Subcutaneous abdominal adipose tissue (tissue), 5 donors: ENCODE measurements around the gene TRPV5.

Source experiments
- H3K27ac ChIP-seq: one replicate; pipeline ENCODE4 v1.7.0; 2013; ENCODE audit warnings: low read depth, mild to moderate bottlenecking, inconsistent platforms, low read length, moderate library complexity
- H3K27me3 ChIP-seq, 5 donors: one replicate each; pipeline ENCODE4 v1.7.0; 2013; ENCODE audit warnings: low read length in 5 of 5, inconsistent platforms in 1 of 5; ENCODE audit not compliant: control insufficient read depth in 5 of 5, insufficient read depth in 4 of 5
- H3K36me3 ChIP-seq, 5 donors: one replicate each; pipeline ENCODE4 v1.7.0; 2013; ENCODE audit warnings: low read length in 5 of 5; ENCODE audit not compliant: control insufficient read depth in 5 of 5, insufficient read depth in 5 of 5
- H3K4me1 ChIP-seq, 5 donors: one replicate each; pipeline ENCODE4 v1.7.0; 2013; ENCODE audit warnings: low read length in 5 of 5, mild to moderate bottlenecking in 3 of 5, moderate library complexity in 1 of 5; ENCODE audit not compliant: control insufficient read depth in 5 of 5, insufficient read depth in 5 of 5
- H3K4me3 ChIP-seq, 5 donors: one replicate each; pipeline ENCODE4 v1.7.0; 2013; ENCODE audit warnings: low read length in 5 of 5, low read depth in 1 of 5
- H3K9ac ChIP-seq, 5 donors: one replicate each; pipeline ENCODE4 v1.7.0; 2013; ENCODE audit warnings: low read length in 5 of 5, mild to moderate bottlenecking in 4 of 5, moderate library complexity in 3 of 5
- H3K9me3 ChIP-seq, 5 donors: one replicate each; pipeline ENCODE4 v1.7.0; 2013; ENCODE audit warnings: low read length in 5 of 5; ENCODE audit not compliant: control insufficient read depth in 5 of 5
- donor health status: healthy.
- donor health status: healthy.
- donor health status: healthy.
- donor health status: healthy.
- donor health status: healthy.

TRPV5 gene

DNA sequence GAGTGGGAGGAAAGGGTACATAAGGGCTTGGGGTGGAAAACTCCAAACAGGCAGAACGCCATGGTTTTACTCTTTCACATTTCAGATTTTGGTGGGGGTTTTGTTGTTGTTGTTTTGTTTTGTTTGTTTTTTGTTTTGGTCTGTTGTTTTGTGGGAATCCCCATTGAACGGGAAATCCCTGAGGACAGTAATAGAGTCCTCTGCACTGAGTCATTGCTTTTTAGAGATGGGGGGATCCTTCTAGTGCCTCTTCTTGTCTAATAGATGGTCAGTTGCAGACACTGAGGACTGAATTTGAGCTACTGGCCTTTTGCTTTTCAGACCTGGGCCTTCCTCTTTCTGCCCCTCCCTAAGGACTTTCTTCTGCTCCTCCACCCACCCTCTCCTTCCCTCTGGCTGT, 20.0 kb downstream of the TRPV5 start:
- no peak overlapping the region for H3K4me3 ChIP-seq
- H3K27me3 ChIP-seq = peaks cover 0 to 3% (median 0%) of the 10 kb centered on the region in 5 donors
- no peaks in the 10 kb centered on the region for H3K4me1 ChIP-seq

DNA sequence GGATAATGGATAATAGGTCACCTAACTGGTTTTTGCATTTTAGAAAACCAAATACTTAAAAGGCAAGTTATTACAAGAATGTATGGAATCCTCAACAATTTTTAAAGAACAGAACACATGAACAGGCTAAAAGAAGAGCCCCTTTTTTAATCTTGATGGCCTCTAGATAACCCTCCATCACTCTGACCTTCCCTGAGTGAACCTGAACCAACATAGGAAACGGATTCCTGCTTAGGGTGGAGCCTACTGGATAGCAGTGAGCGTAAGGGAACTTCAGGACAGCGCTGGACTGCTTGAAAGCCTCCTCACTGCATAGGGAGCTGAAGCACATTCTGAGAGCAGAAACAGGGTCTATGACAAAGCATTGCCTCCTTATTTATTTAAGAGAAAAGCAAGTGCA, 20.5 kb downstream of the TRPV5 start:
- H3K9ac ChIP-seq = no peak overlapping the region
- H3K27me3 ChIP-seq = peaks cover 0 to 3% (median 0%) of the 10 kb centered on the region in 5 donors
- no peaks in the 10 kb centered on the region for H3K9me3 ChIP-seq
- H3K27ac ChIP-seq = no peak overlapping the region
- no peaks in the 10 kb centered on the region for H3K36me3 ChIP-seq
- H3K4me3 ChIP-seq = no peak overlapping the region
- H3K4me1 ChIP-seq = no peaks in the 10 kb centered on the region

More for the DNA sequence above, 20.0 kb downstream of the TRPV5 start:
- no peaks in the 10 kb centered on the region for H3K9me3 ChIP-seq
- H3K36me3 ChIP-seq = no peaks in the 10 kb centered on the region
- no peak overlapping the region for H3K27ac ChIP-seq
- H3K9ac ChIP-seq = no peak overlapping the region

DNA sequence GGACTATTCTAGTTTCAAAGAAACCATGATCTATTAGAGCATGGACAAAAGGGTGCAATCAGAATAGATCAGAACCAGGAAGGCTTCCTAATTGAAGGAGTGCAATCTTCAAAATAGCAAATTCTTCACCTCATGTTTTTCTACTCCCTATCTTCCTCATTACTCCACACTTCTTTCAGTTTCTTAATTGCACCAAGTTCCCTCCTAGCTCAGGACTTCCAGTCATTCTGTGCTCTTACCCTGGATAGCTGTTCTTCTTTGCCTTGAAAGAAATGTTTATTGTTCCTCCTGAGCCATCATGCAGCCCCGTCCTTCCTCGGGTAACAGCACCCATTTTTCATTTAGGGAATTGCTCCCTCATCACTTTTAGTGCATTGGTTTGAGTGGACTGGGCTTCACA, 23.1 kb downstream of the TRPV5 start:
- Histone ChIP-seq H3K27ac (no peak overlapping the region), H3K9ac (no peak overlapping the region), H3K9me3 (no peaks in the 10 kb centered on the region), H3K4me3 (no peak overlapping the region), H3K27me3 (peaks cover 0 to 3% (median 0%) of the 10 kb centered on the region in 5 donors), H3K4me1 (no peaks in the 10 kb centered on the region), H3K36me3 (no peaks in the 10 kb centered on the region)

DNA sequence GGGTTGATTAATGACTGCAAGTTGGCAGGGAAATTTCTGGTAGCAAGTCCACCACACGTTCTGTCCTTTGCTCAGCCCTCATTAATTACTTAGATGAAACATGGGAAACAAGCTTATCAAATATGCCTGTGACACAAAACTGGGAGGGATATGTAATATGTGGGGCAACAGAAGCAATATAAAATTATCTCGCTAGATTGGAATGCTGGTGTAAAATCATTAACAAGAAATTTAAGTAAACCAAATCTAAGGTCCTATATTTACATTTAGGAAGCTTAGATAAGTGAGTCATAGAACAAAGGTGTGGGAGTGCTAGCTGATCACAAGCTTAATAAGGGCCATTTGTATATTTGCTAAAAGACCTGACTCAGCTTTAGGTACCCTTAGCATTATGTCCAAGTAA, 23.5 kb downstream of the TRPV5 start:
- no peaks in the 10 kb centered on the region for H3K9me3 ChIP-seq
- no peak overlapping the region for H3K27ac ChIP-seq
- no peak overlapping the region for H3K9ac ChIP-seq

DNA sequence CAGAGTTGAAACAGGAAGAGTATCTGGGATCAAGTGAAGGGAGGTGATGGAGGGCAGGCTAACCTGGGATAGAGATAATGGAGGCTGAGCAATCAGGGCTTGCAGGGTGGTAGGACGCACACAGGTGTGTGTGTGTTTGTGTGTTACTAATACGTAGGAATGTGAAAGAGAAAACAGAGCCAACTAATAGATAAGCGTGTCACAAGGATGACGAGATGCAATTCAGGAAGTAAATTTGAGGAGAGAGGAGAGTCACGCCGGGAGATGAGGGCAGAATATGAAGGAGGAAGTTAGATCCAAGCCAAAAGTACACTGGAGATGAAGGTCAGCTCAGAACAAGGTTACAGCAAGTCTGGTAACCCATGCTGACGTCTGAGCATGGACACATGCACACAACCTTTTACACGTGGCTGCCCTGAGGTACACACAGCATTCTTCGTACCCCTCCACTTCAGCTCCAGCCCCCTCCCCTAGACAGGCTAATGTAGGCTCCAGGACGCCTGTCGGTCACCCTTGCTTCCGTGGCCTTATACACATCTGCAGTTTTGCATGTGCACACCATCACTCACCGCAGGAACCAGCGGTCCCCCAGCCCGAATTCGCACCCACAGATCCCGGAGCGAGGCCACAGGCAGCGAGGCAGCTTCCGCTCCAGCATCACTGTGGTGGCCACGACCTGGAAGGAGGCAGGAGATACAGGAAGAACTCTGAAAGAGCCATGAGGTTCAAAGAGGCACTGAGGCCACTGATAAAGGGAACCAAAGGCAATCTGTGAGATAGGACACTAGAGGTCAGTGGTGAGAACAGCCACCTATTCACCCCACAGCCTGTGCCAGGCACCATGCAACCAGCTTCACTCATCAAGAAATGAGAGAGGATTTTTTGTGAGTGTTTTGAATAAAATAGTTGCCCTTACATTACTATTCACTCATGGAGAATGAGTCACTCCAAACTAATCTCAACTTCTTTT, 24.3 kb downstream of the TRPV5 start:
- Histone ChIP-seq H3K9me3 (peaks cover 0 to 4% (median 0%) of the 10 kb centered on the region in 5 donors), H3K27ac (no peak overlapping the region), H3K9ac (no peak overlapping the region), H3K36me3 (no peaks in the 10 kb centered on the region), H3K27me3 (peaks cover 0 to 3% (median 0%) of the 10 kb centered on the region in 5 donors), H3K4me1 (no peaks in the 10 kb centered on the region), H3K4me3 (no peak overlapping the region)

More for the DNA sequence above, 23.5 kb downstream of the TRPV5 start:
- Histone ChIP-seq H3K36me3 (no peaks in the 10 kb centered on the region), H3K4me3 (no peak overlapping the region), H3K27me3 (peaks cover 0 to 3% (median 0%) of the 10 kb centered on the region in 5 donors), H3K4me1 (no peaks in the 10 kb centered on the region)

DNA sequence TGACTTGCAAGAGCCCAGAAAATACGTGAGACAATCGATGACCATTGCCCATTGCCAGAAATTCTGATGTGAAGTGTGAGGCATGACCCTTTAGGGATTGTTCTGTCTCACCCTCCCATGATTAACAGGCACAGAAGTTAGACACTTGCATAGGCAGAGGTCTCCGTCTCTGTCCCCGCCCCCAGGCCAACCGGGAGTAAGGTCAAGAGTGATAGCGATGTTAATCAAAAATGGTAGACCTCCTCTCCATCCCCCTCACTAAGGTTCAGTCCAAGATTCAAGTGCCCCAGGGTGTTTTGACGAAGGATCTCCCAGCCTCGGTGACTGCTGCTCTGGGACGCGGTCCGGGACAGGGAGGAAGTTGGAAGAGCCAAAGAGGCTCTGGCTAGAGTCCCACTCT, 25.3 kb downstream of the TRPV5 start:
- no peak overlapping the region for H3K4me3 ChIP-seq
- H3K27me3 ChIP-seq = peaks cover 0 to 3% (median 0%) of the 10 kb centered on the region in 5 donors
- peaks cover 0 to 5% (median 0%) of the 10 kb centered on the region in 5 donors for H3K9me3 ChIP-seq
- H3K27ac ChIP-seq = no peak overlapping the region
- no peak overlapping the region for H3K9ac ChIP-seq
- H3K36me3 ChIP-seq = no peaks in the 10 kb centered on the region
- no peaks in the 10 kb centered on the region for H3K4me1 ChIP-seq

DNA sequence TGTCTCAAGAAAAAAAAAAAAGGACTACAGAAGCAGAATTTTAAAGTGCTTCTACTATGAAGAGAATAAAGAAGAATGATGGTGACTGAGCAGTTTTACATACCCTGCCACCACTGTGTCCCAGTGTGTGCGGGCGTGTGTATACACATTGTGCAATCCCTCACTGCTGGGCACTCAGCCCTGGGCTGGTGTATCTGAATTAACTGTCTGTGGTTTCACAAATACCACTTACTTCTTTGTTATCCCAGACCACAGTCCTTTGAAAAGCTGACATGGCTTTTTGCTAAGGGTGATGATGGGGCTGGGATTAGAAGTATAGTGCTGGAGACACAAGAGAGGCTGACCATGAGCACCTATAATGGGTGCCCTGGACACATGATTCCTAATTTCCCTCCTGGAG, 26.9 kb downstream of the TRPV5 start:
- Histone ChIP-seq H3K9ac (no peak overlapping the region), H3K27ac (no peak overlapping the region), H3K27me3 (peaks cover 0 to 3% (median 0%) of the 10 kb centered on the region in 5 donors), H3K4me1 (no peaks in the 10 kb centered on the region), H3K36me3 (no peaks in the 10 kb centered on the region), H3K4me3 (no peak overlapping the region), H3K9me3 (peaks cover 0 to 5% (median 0%) of the 10 kb centered on the region in 5 donors)

DNA sequence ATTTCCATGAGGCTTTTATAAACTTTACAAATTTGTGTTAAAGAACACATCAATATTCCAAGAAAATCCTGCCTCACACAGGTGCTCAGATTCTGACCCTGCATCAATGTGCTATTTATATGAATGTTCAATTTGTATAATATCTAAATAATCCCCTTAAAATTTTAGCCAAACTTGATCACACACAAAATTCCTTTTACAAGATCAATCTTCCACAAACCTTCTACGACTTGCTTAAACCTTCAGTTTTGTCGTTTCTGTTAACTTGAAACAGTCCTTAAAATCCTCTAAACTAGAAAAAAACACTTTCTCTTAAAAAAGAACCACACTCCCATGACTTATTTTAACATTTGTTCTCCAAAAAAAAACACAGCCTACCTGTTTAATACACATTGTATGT, 27.8 kb downstream of the TRPV5 start:
- peaks cover 0 to 5% (median 0%) of the 10 kb centered on the region in 5 donors for H3K9me3 ChIP-seq
- H3K4me1 ChIP-seq = no peaks in the 10 kb centered on the region
- H3K4me3 ChIP-seq = no peak overlapping the region
- no peaks in the 10 kb centered on the region for H3K36me3 ChIP-seq
- no peak overlapping the region for H3K27ac ChIP-seq
- H3K27me3 ChIP-seq = peaks cover 0 to 3% (median 0%) of the 10 kb centered on the region in 5 donors
- no peak overlapping the region for H3K9ac ChIP-seq

DNA sequence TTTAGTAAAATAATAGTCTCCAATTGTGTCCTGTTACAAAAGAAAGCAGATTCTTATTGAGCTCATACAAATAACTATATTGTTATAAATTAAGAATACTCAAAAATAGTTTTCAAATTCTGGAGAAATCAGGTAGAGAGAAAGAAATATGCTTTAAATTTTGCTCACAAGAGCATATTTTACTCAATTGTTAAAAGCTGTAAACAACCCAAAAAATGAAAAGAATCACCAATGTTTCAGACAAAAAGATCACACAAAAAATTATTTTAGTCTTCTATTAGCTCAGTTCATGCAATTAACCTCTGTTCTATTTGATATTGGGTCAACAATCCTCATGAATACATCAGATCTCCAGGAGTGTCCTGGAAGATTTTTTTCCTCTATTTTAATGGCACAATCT, 29.4 kb downstream of the TRPV5 start:
- Histone ChIP-seq H3K4me1 (no peaks in the 10 kb centered on the region), H3K4me3 (no peak overlapping the region), H3K9me3 (peaks cover 0 to 5% (median 0%) of the 10 kb centered on the region in 5 donors), H3K9ac (no peak overlapping the region), H3K27ac (no peak overlapping the region), H3K36me3 (no peaks in the 10 kb centered on the region), H3K27me3 (peaks cover 0 to 3% (median 0%) of the 10 kb centered on the region in 5 donors)
